Transverse colon (tissue), 4 donors: ENCODE data around the gene EVA1C. TPM values are rescaled to one million over a fixed set of nuclear protein-coding genes. Genes with fewer than 3 reads are reported as not detected.
"Not testable (repeated sequence)": the region's sequence is repeated elsewhere in the genome, so short reads cannot be mapped to it uniquely, and the experiment has no call there.

ENCODE experiments used
- DNase-seq: peaks from one replicate; pipeline ENCODE4 v3.0.0-alpha.2; 2019
- H3K27ac ChIP-seq, 4 donors: fragments of 200-600 bp; sonication (generic); 2 replicates each; pipeline ENCODE4 v1.5.1; 2016 to 2018; ENCODE audit warnings: inconsistent platforms in 4 of 4
- H3K27me3 ChIP-seq: fragments of 200-600 bp; sonication (generic); 2 replicates; pipeline ENCODE4 v1.5.1; 2017; ENCODE audit warnings: inconsistent platforms
- H3K36me3 ChIP-seq, 4 donors: fragments of 200-600 bp; sonication (generic); 2 replicates each; pipeline ENCODE4 v1.5.1; 2017 to 2019; ENCODE audit warnings: inconsistent platforms in 4 of 4
- H3K4me1 ChIP-seq, 4 donors: fragments of 200-600 bp; sonication (generic); 2 replicates each; pipeline ENCODE4 v1.5.1; 2017 to 2020; ENCODE audit warnings: inconsistent platforms in 4 of 4
- H3K4me3 ChIP-seq, 4 donors: fragments of 200-600 bp; sonication (generic); 1 replicate in 1 of 4; 2 replicates in 3 of 4; pipeline versions ENCODE4 v1.5.1 to v1.6.1; 2017 to 2019; ENCODE audit warnings: inconsistent platforms in 4 of 4
- H3K9me3 ChIP-seq, 2 donors: fragments of 200-600 bp; sonication (generic); 2 replicates each; pipeline ENCODE4 v1.5.1; 2017 to 2019; ENCODE audit warnings: inconsistent platforms in 2 of 2
- CTCF ChIP-seq, 5 experiments: fragments of 200-600 bp in 3 of 5; fragments of 450-650 bp in 2 of 5; sonication (generic) in 3 of 5; IDR thresholded peaks; 1 replicate in 2 of 5; 2 replicates in 3 of 5; pipeline ENCODE4 v1.5.1; 2016 to 2017; ENCODE audit warnings: antibody characterized with exemption in 5 of 5, inconsistent platforms in 3 of 5, mild to moderate bottlenecking in 2 of 5, moderate library complexity in 1 of 5
- EP300 ChIP-seq: sonication (generic); formaldehyde crosslinking; IDR thresholded peaks from one replicate; pipeline ENCODE4 v1.6.1; 2017; ENCODE audit warnings: antibody characterized with exemption, low read depth
- POLR2A ChIP-seq: fragments of 450-650 bp; IDR thresholded peaks from one replicate; pipeline ENCODE4 v1.6.1; 2016; ENCODE audit warnings: antibody characterized with exemption, mild to moderate bottlenecking, moderate library complexity
- POLR2AphosphoS5 ChIP-seq, 3 donors: sonication (generic); formaldehyde crosslinking; IDR thresholded peaks; one replicate each; pipeline ENCODE4 v1.6.1; 2016; ENCODE audit warnings: antibody characterized with exemption in 3 of 3
- WGBS, 2 donors: methylation state at CpG; one replicate each; pipeline ENCODE4 v1.1.5; 2018; ENCODE audit warnings: low coverage in 1 of 2; 5-methylcytosine and 5-hydroxymethylcytosine counted together
- in situ Hi-C, 4 donors: fragments of 200-750 bp; cut with MboI; loops; one replicate each; pipeline versions ENCODE4 v1.15.0 to v1.15.1; 2017; ENCODE audit warnings: low sequenced_read_pairs in 3 of 4, low pct_ligation_motif_present in 1 of 4, low pct_unique_long_range_greater_than_20kb in 1 of 4
- intact Hi-C: fragments of 100-400 bp; cut with DNase I; formaldehyde crosslinking; loops from one replicate; pipeline ENCODE4 v1.15.1; 2023; ENCODE audit warnings: low total_unique reads
- total RNA-seq, 4 donors: library from RNA; depleted of rRNA; stranded (reverse); fragments of >200 nt; gene quantifications; one replicate each; pipeline ENCODE4 v1.1.0, GENCODE V29; 2016

EVA1C gene
- total RNA-seq, 4 donors from 2014 or later, result 8.6 to 44.1 (median 33.8) TPM

- Histone ChIP-seq H3K36me3 (no peaks in the 10 kb centered on the region), H3K9me3 (no peaks in the 10 kb centered on the region), H3K4me3 (no peak overlapping the region), H3K4me1 (peaks cover 0 to 10% (median 4%) of the 10 kb centered on the region in 4 donors), H3K27ac (peak overlapping the region in 1 of 4 donors; percentile 4), H3K27me3 (no peaks in the 10 kb centered on the region)
- WGBS, 2 donors, result 76 to 80% methylated on average over 6 to 8 of the region's 8 CpGs
- DNase-seq, result no peak
- TF ChIP-seq POLR2A, result no peak
- TF ChIP-seq CTCF (IDR thresholded peaks at IDR 0.05), result no peak
- no peak for TF ChIP-seq POLR2AphosphoS5 (IDR thresholded peaks at IDR 0.05)
- no peak for TF ChIP-seq EP300
- intact Hi-C loops (no loop called here), in situ Hi-C loops (no loop called here)
These were observed 111.6 kb downstream of the EVA1C start for GRCh38 chr21:32523988-32524719.

- TF ChIP-seq EP300 (no peak), CTCF (IDR thresholded peaks at IDR 0.05) (no peak), POLR2AphosphoS5 (IDR thresholded peaks at IDR 0.05) (no peak), POLR2A (no peak)
- WGBS, 2 donors, result 60 to 77% methylated on average over 2 to 7 of the region's 7 CpGs
- intact Hi-C loops, result no loop called here
- H3K36me3 ChIP-seq, result no peaks in the 10 kb centered on the region
- in situ Hi-C loops, result no loop called here
- H3K27me3 ChIP-seq, result no peaks in the 10 kb centered on the region
- no peak overlapping the region for H3K4me3 ChIP-seq
- no peaks in the 10 kb centered on the region for H3K9me3 ChIP-seq
- H3K27ac ChIP-seq, result no peak overlapping the region
- DNase-seq, result no peak
- peaks cover 0 to 10% (median 4%) of the 10 kb centered on the region in 4 donors for H3K4me1 ChIP-seq
These were observed 112.8 kb downstream of the EVA1C start for GRCh38 chr21:32525282-32525681.

GRCh38 chr21:32529679-32530078 lies 117.2 kb downstream of the EVA1C start:
- Histone ChIP-seq H3K36me3 (no peaks in the 10 kb centered on the region), H3K4me3 (no peak overlapping the region), H3K27ac (no peak overlapping the region), H3K4me1 (no peaks in the 10 kb centered on the region), H3K27me3 (no peaks in the 10 kb centered on the region), H3K9me3 (no peaks in the 10 kb centered on the region)
- TF ChIP-seq EP300 (no peak), POLR2A (no peak), CTCF (IDR thresholded peaks at IDR 0.05) (no peak), POLR2AphosphoS5 (IDR thresholded peaks at IDR 0.05) (no peak)
- 67 to 75% methylated on average over 3 to 4 of the region's 4 CpGs for WGBS, 2 donors
- DNase-seq, result no peak
- in situ Hi-C loops, result no loop called here
- intact Hi-C loops, result no loop called here

- H3K4me3 ChIP-seq, intact Hi-C loops, H3K4me1 ChIP-seq, H3K27me3 ChIP-seq, H3K36me3 ChIP-seq, DNase-seq, H3K9me3 ChIP-seq, H3K27ac ChIP-seq, in situ Hi-C loops: not testable (repeated sequence)
- 75 to 90% methylated on average over 3 to 7 of the region's 7 CpGs for WGBS, 2 donors
These were observed 118.3 kb downstream of the EVA1C start for GRCh38 chr21:32530809-32531208.

GRCh38 chr21:32531561-32531960 lies 119.1 kb downstream of the EVA1C start:
- H3K36me3 ChIP-seq, intact Hi-C loops, H3K27me3 ChIP-seq, H3K4me3 ChIP-seq, H3K9me3 ChIP-seq, DNase-seq, H3K27ac ChIP-seq, H3K4me1 ChIP-seq, in situ Hi-C loops: not testable (repeated sequence)
- WGBS, 2 donors, result 95% methylated on average over 3 of the region's 3 CpGs; no CpG with 5 or more reads in 1 of the 2 donors
